A673 (cell line): ENCODE measurements around the gene ZNF3. TPM values are rescaled to one million over a fixed set of nuclear protein-coding genes. Genes with fewer than 3 reads are reported as not detected.

Experiments used
- BruUV-seq: library from RNA; stranded (reverse); fragments of 400-500 nt; replicated peaks from 2 replicates; lab custom pipeline; 2021; lab: Mats Ljungman, UMichigan
- CTCF ChIA-PET: fragments of 300-600 bp; sonication (Branson Sonifier 250); formaldehyde crosslinking; loops from one replicate; lab custom pipeline; 2022; ENCODE audit warnings: antibody characterized with exemption; lab: Charles Lee
- POLR2A ChIA-PET: fragments of 300-600 bp; sonication (Branson Sonifier 250); formaldehyde crosslinking; loops from one replicate; lab custom pipeline; 2022; ENCODE audit warnings: antibody characterized with exemption; ENCODE audit not compliant: low non-redundant PET; lab: Charles Lee
- DNase-seq: peaks from one replicate; pipeline ENCODE4 v3.0.0-alpha.2; 2015; ENCODE audit warnings: low spot score
- H3K27ac ChIP-seq: fragments of 200-600 bp; sonication (generic); 2 replicates; pipeline ENCODE4 v1.5.1; 2016; ENCODE audit warnings: mixed run types, low read depth, mild to moderate bottlenecking, mixed read lengths, antibody characterized with exemption, low read length; ENCODE audit not compliant: poor library complexity, severe bottlenecking
- H3K27me3 ChIP-seq: fragments of 200-600 bp; sonication (generic); replicated peaks from 2 replicates; pipeline ENCODE4 v1.6.1; 2017; ENCODE audit warnings: mixed run types, low read depth, mild to moderate bottlenecking, mixed read lengths, antibody characterized with exemption, low read length; ENCODE audit not compliant: insufficient read depth, poor library complexity
- H3K36me3 ChIP-seq: fragments of 200-600 bp; sonication (generic); 2 replicates; pipeline ENCODE4 v1.6.1; 2016; ENCODE audit warnings: mixed run types, mild to moderate bottlenecking, mixed read lengths, antibody characterized with exemption, low read length; ENCODE audit not compliant: insufficient read depth, poor library complexity, severe bottlenecking
- H3K4me1 ChIP-seq: fragments of 200-600 bp; sonication (generic); 2 replicates; pipeline ENCODE4 v1.6.1; 2017; ENCODE audit warnings: mixed run types, mild to moderate bottlenecking, mixed read lengths, antibody characterized with exemption, low read length; ENCODE audit not compliant: insufficient read depth, poor library complexity, severe bottlenecking
- H3K4me3 ChIP-seq: fragments of 200-600 bp; sonication (generic); 2 replicates; pipeline ENCODE4 v1.5.1; 2016; ENCODE audit warnings: low read depth, mixed run types, mild to moderate bottlenecking, mixed read lengths, low read length; ENCODE audit not compliant: poor library complexity, severe bottlenecking
- H3K9me3 ChIP-seq: fragments of 200-600 bp; sonication (generic); 2 replicates; pipeline ENCODE4 v1.6.1; 2016; ENCODE audit warnings: mixed run types, low read depth, mild to moderate bottlenecking, mixed read lengths, antibody characterized with exemption, low read length; ENCODE audit not compliant: poor library complexity, severe bottlenecking
- CTCF ChIP-seq: fragments of 300-800, 200-600 bp; sonication (generic); conservative IDR thresholded peaks from 2 replicates; pipeline ENCODE4 v1.5.1; 2017; ENCODE audit warnings: low read depth, mild to moderate bottlenecking, antibody characterized with exemption, low read length, moderate library complexity, mixed read lengths
- EZH2 ChIP-seq: fragments of 200-600 bp; sonication (generic); IDR thresholded peaks from 2 replicates; pipeline ENCODE4 v1.6.1; 2017; ENCODE audit warnings: borderline replicate concordance, low read depth, mild to moderate bottlenecking, mixed read lengths, antibody characterized with exemption, low read length; ENCODE audit not compliant: poor library complexity, severe bottlenecking
- intact Hi-C: fragments of 100-400 bp; cut with micrococcal nuclease; formaldehyde crosslinking; loops from one replicate; pipeline ENCODE4 v1.10.0; 2022; ENCODE audit not compliant: unreplicated experiment
- total RNA-seq: library from RNA; stranded (reverse); gene quantifications from 2 replicates; pipeline ENCODE4 v1.2.3, GENCODE V29; 2021

The ZNF3 gene
- total RNA-seq, 1 experiment from 2014 or later, result 50.2 TPM

- BruUV-seq, result no TSS peak
- peaks cover 21% of the 10 kb centered on the region for H3K4me1 ChIP-seq
- TF ChIP-seq CTCF (no peak), EZH2 (no peak)
- no peaks in the 10 kb centered on the region for H3K9me3 ChIP-seq
- intact Hi-C loops, result no loop called here
- no peaks in the 10 kb centered on the region for H3K27me3 ChIP-seq
- POLR2A ChIA-PET, result interaction anchor here (0.7 kb wide), 1 partner anchor 213 kb away, joined by 3 read pairs; no protein-coding TSS in a partner anchor
- DNase-seq, result no peak
- peak overlapping the region; percentile 17 for H3K27ac ChIP-seq
- peaks cover 85% of the 10 kb centered on the region for H3K36me3 ChIP-seq
- CTCF ChIA-PET, result no interaction called here
- no peak overlapping the region for H3K4me3 ChIP-seq
These were observed 12.0 kb upstream of the ZNF3 start for GRCh38 chr7:100093498-100093897.

- TF ChIP-seq CTCF (no peak), EZH2 (no peak)
- intact Hi-C loops, result no loop called here
- no peaks in the 10 kb centered on the region for H3K9me3 ChIP-seq
- H3K36me3 ChIP-seq, result peaks cover 80% of the 10 kb centered on the region
- no peak overlapping the region for H3K27ac ChIP-seq
- no peak overlapping the region for H3K4me3 ChIP-seq
- ChIA-PET POLR2A (interaction anchor here (0.6 kb wide), 2 partner anchors 63 to 99 kb away, joined by 3 to 4 read pairs; no protein-coding TSS in a partner anchor), CTCF (no interaction called here)
- BruUV-seq, result no TSS peak
- no peak for DNase-seq
- peaks cover 26% of the 10 kb centered on the region for H3K4me1 ChIP-seq
- no peaks in the 10 kb centered on the region for H3K27me3 ChIP-seq
These were observed 11.5 kb upstream of the ZNF3 start for GRCh38 chr7:100093054-100093453.

GRCh38 chr7:100091411-100092181 lies 10.1 kb upstream of the ZNF3 start:
- Histone ChIP-seq H3K27me3 (no peaks in the 10 kb centered on the region), H3K36me3 (peaks cover 66% of the 10 kb centered on the region), H3K27ac (peak overlapping the region; percentile 24), H3K4me3 (no peak overlapping the region), H3K4me1 (peaks cover 40% of the 10 kb centered on the region), H3K9me3 (no peaks in the 10 kb centered on the region)
- TSS peak; percentile 75 for BruUV-seq
- TF ChIP-seq CTCF (no peak), EZH2 (no peak)
- peak; percentile 66 for DNase-seq
- CTCF ChIA-PET, result no interaction called here
- intact Hi-C loops, result no loop called here
- POLR2A ChIA-PET, result interaction anchor here (0.6 kb wide), 1 partner anchor 580 kb away, joined by 26 read pairs; no protein-coding TSS in a partner anchor
